GM10248 (cell line): ENCODE measurements around the gene SLC17A9.

Experiments used
- CTCF ChIA-PET: fragments of 300-600 bp; sonication (Branson Sonifier 250); formaldehyde crosslinking; extraction: SDS; loops from one replicate; lab custom pipeline; 2021; ENCODE audit warnings: antibody characterized with exemption; lab: Yijun Ruan, JAX
- POLR2A ChIA-PET: fragments of 350-650 bp; sonication (Branson Sonifier 250); formaldehyde crosslinking; extraction: SDS; loops from one replicate; lab custom pipeline; 2020; ENCODE audit warnings: antibody characterized with exemption; lab: Yijun Ruan, JAX
- DNase-seq: peaks from one replicate; pipeline ENCODE4 v3.0.0; 2012; ENCODE audit errors: extremely low spot score
- CTCF ChIP-seq: IDR thresholded peaks from 2 replicates; pipeline ENCODE4 v1.5.1; 2012; ENCODE audit warnings: mild to moderate bottlenecking, low read depth; ENCODE audit errors: extremely low read depth, missing control alignments, control extremely low read depth

Gene SLC17A9

GRCh38 chr20:62961310-62961783, 8.8 kb downstream of the SLC17A9 start:
- no peak for DNase-seq
- TF ChIP-seq CTCF = no peak

GRCh38 chr20:62961799-62962198, 9.3 kb downstream of the SLC17A9 start:
- POLR2A ChIA-PET = no interaction called here
- CTCF ChIA-PET = interaction anchor here (3.3 kb wide), 1 partner anchor 11 kb away, joined by 18 read pairs; no protein-coding TSS in a partner anchor
- TF ChIP-seq CTCF = no peak
- no peak for DNase-seq

More at GRCh38 chr20:62961310-62961783, 8.8 kb downstream of the SLC17A9 start:
- POLR2A ChIA-PET = no interaction called here
- CTCF ChIA-PET = no interaction called here

DNA sequence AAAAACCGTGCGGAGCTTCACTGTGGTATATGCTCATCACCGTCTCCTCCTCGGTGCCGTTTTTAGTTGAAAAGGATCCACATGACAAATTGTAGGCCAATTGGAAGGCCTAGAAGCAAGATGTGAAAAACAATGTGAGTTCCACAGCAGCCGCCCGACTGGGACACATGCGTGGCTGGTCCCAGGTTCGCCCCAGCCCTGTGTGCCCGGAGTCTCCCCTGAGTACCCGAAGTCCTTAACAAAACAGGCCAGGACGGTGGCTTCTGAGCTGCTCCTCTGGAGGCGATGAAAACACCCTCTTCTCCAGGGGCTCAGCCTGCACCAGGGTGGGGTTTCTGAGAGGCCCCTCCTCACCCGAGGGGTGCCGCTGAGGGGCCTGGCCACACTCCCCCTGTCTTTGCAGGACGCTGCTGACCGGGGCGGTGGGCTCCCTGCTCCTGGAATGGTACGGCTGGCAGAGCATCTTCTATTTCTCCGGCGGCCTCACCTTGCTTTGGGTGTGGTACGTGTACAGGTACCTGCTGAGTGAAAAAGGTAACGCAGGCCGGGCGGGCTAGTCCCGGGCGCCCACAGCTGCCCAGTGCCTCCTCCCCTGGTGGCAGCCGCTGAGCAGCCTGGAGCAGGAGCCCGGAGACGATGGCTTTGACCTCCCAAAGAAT, 9.8 kb downstream of the SLC17A9 start:
- CTCF ChIA-PET = interaction anchor here (0.9 to 3.3 kb wide), 2 partner anchors 10 to 14 kb away, joined by 3 to 18 read pairs; no protein-coding TSS in a partner anchor
- POLR2A ChIA-PET = no interaction called here
- no peak for TF ChIP-seq CTCF
- no peak for DNase-seq

GRCh38 chr20:62962891-62963613, 10.5 kb downstream of the SLC17A9 start:
- TF ChIP-seq CTCF = no peak
- ChIA-PET CTCF (interaction anchor here (0.9 to 3.3 kb wide), 2 partner anchors 10 to 14 kb away, joined by 3 to 18 read pairs; no protein-coding TSS in a partner anchor), POLR2A (no interaction called here)
- DNase-seq = no peak

DNA sequence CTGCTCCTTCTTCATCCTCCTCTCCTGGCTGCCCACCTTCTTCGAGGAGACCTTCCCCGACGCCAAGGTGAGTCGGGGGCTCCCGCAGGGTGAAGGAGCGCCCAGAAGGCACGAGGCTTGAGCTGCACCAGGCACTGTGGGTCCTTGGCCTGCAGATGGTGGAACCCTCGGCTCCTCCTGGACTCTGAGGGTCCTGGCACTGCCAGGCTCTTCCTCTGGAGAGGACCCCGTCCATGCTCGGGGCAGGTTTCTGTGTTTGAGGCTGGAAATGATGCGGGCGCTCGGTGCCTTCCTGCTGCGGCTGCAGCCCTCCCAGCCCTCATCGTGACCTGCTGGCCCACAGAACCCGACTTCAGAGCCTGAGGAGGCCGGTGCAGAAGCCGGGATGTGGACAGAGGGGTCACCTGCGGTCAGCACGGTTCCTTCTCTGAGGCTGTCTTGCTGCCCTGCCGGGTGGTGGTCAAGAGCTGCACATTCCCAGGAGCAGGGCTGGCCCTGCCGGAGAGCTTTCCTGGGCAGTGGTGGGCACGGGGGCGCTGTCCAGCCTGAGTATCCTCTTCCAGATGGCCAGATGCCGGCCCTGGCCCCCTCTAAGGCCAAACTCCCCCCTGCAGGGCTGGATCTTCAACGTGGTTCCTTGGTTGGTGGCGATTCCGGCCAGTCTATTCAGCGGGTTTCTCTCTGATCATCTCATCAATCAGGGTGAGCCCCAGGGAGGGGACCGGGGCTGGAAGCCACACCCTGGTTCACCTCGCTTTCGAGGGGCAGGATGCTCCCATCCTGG, 11.3 kb downstream of the SLC17A9 start:
- no peak for TF ChIP-seq CTCF
- POLR2A ChIA-PET = interaction anchor here (0.5 kb wide), 1 partner anchor 110 kb away, joined by 3 read pairs; no protein-coding TSS in a partner anchor
- DNase-seq = no peak
- CTCF ChIA-PET = interaction anchor here (0.9 to 3.3 kb wide), 6 partner anchors 9 to 65 kb away, joined by 3 to 18 read pairs (median 4); no protein-coding TSS in a partner anchor

DNA sequence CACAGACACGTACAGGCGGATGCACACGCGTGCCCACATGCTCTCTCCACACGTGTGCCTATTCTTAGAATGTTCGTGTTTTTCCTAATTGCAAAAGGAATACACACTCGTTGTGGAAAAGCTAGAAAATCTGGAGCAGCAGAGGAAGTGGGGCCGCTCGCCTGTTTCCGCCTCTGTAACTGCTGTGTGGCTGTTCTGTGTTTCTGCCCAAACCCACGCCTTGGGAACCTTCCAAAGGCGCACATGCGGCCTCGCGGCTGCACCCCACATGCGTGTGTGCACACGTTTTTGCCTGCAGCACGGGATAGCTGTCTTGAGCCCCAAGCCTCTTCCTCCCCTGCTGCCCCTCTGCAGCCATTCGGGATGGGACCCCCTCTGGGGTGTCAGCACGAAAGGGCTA, 12.2 kb downstream of the SLC17A9 start:
- no peak for DNase-seq
- ChIA-PET CTCF (interaction anchor here (1.3 to 3.3 kb wide), 5 partner anchors 8 to 44 kb away, joined by 3 to 18 read pairs (median 8); no protein-coding TSS in a partner anchor), POLR2A (no interaction called here)
- no peak for TF ChIP-seq CTCF
